ENCODE data around the gene EYS.

DNA sequence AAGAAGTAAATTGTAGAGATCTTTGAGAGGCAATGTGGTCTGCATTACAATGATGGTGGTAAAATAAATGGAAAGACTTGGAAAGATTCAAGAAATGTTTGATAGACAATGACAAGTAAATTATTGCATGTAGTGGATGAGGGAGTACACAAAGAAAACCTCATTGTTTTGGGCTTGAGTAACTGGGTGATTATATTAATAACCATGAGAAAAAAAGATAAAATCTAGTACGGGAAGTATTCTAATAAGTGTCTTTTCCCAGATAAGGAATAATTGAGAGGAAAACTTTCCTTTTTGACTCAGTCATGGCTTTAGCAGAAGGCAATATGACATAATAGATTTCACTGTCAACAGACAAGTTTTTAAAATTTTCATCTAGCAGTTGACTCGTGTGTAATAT, 993.0 kb downstream of the EYS start:
- TF ChIP-seq ZNF549 (CRISPR knock-in tag; IDR thresholded peaks at IDR 0.05) (no peak), EP300 (IDR thresholded peaks at IDR 0.05; ENCODE audit: low read depth in 2 of 2, low read length in 2 of 2) (no peak), EP300 (CRISPR knock-in tag; IDR thresholded peaks at IDR 0.05; ENCODE audit: borderline replicate concordance) (no peak), NFE2L2 (IDR thresholded peaks at IDR 0.05; ENCODE audit: low read length) (no peak), ZFX (CRISPR knock-in tag; IDR thresholded peaks at IDR 0.05; ENCODE audit: low read depth) (no peak), MXI1 (IDR thresholded peaks at IDR 0.05; ENCODE audit: borderline replicate concordance, low read depth, low read length) (no peak)
- TF ChIP-seq, protein P1, sequence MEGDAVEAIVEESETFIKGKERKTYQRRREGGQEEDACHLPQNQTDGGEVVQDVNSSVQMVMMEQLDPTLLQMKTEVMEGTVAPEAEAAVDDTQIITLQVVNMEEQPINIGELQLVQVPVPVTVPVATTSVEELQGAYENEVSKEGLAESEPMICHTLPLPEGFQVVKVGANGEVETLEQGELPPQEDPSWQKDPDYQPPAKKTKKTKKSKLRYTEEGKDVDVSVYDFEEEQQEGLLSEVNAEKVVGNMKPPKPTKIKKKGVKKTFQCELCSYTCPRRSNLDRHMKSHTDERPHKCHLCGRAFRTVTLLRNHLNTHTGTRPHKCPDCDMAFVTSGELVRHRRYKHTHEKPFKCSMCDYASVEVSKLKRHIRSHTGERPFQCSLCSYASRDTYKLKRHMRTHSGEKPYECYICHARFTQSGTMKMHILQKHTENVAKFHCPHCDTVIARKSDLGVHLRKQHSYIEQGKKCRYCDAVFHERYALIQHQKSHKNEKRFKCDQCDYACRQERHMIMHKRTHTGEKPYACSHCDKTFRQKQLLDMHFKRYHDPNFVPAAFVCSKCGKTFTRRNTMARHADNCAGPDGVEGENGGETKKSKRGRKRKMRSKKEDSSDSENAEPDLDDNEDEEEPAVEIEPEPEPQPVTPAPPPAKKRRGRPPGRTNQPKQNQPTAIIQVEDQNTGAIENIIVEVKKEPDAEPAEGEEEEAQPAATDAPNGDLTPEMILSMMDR (CRISPR knock-in tag; IDR thresholded peaks at IDR 0.05): no peak

Data from HepG2 (cell line).